Skin of body (tissue), 2 donors: Measurements from ENCODE around the gene ZNFX1. TPM values are rescaled to one million over a fixed set of nuclear protein-coding genes. Genes with fewer than 3 reads are reported as not detected.
"Not testable (repeated sequence)": the region's sequence is repeated elsewhere in the genome, so short reads cannot be mapped to it uniquely, and the experiment has no call there.

Experiments used
- DNase-seq: peaks from one replicate; lab custom pipeline; 2025; lab: John Stamatoyannopoulos, UW
- total RNA-seq: library from RNA; depleted of rRNA; stranded (reverse); fragments of >200 nt; gene quantifications from one replicate; pipeline ENCODE4 v1.2.3, GENCODE V29; 2014

Gene ZNFX1
- total RNA-seq = 19.1 TPM

DNA sequence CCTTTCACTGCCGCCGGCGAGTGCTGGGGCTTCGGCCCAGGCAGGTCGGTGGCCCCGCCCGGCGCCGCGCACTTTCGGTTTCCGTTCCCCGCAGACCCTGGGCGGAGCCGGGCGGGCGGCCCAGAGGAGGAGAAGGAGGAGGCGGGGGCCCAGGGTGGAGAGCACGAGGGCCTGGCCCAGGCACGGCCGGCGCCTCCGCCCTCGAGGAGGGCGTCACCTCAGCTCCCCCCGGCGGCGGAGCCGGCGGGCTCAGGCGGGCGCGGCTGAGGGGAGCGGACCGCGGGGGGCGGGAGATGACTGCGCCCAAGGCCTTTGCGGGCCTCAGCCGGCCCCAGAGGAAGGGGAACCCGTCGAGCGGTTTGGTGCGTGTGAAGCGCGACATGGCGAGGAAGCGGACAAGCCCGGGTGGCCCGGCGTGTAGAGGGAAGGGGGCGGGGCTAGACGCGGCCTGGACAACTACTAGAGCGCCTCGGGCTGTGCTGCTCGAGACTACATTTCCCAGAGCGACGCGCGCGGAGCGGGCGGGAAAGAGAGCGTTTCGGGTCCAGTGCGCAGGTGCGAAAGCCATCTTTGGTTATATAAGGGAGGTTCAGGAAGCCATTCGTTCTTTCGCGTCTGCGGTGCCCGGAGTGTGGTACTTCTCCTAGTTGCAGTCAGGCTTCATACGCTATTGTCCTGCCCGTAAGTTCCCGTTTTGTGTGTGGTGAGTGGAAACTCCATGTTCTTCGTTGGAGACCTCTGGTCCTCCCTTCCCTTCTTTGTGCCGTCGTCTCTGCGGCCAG, at the start of gene ZNFX1:
TSS of gene ZNFX1 (minus strand) at position 22 of the 782 bp plus-strand sequence. CDS start 2,218 bp downstream, outside the sequence.
- peak; percentile 98 for DNase-seq

- DNase-seq = peak; percentile 87
Observed at GRCh38 chr20:49326026-49326425, 48.2 kb upstream of the ZNFX1 start.

DNA sequence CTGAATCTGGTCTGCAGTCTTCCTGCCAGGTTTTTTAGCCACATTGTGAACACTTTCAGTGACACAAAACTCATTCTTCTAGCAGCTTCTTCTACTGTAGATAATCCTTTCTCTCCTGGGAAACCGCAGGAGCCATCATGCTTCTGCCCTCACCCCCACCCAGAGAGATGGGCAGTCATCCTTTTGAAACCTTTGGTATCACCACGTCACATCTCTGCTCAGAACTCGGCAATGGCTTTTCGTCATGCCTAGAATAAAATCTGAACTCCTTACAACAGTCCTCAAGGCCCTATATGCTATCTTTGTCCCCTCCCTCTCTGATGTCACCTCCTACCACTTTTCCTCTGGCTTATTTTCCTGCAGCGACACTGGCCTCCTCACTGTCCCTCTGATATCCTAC, 46.4 kb upstream of the ZNFX1 start:
- DNase-seq = no peak

- peak; percentile 61 for DNase-seq
Observed at GRCh38 chr20:49323622-49324238, 45.9 kb upstream of the ZNFX1 start.

DNA sequence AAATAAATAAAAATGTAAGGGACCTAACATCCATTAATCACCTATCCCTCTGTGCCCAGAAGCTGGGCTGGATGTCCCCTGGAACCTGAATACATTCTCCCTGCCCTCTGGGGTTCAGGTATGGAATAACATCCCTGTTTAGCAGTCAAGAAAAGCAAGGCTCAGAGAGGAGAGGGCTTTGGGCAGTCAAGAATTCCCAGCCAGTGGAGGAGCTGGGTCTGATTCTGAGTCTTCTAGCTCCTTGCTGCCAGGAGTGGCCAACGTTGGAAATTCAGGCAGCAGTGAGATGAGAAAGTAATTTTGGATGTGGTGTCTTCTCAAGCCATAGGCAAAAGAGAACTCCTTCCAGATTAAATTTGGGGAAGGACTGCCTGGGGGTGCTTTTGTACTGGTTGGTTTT, 42.6 kb upstream of the ZNFX1 start:
- DNase-seq = no peak

- DNase-seq = no peak
Observed at GRCh38 chr20:49319208-49319809, 41.5 kb upstream of the ZNFX1 start.

DNA sequence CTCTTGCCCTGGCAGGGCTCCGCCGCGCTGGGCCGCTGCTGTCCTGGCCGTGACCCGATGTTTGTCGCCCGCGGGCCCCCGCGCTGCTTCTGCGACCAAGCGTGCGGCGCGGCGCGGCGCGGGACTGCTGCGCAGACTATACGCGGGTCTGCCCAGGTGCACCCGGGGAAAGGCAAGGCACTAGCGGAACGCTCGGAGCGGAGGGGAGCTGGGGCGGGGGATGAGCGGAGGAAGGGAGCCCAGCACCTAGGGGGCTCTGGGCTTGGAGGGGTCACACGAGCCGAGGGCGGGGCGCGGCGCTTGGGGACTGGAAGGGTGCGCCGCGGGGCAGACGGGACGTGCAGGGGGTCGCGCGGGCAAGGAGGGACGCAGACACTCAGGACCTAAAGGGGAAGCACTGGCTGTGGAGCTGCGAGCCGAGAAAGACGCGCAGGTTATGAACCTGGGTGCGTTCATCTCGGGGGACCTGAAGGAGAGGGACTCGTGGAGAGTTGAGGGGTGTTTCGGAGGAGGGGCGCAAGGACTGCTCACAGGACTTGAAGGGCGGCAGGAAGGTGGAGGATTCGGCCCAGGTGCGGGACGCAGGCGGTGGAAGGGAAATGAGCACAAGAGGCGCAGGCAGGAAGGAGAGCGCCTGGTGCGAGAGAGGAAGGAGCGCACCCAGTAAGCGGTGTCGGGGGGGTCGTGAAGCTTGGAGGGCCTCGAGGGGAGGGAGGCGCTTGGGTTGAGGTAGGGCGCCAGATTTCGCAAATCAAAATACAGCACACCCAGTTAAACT, 40.8 kb upstream of the ZNFX1 start:
- DNase-seq = no peak

GRCh38 chr20:49318091-49318429, 40.2 kb upstream of the ZNFX1 start:
- no peak for DNase-seq

DNA sequence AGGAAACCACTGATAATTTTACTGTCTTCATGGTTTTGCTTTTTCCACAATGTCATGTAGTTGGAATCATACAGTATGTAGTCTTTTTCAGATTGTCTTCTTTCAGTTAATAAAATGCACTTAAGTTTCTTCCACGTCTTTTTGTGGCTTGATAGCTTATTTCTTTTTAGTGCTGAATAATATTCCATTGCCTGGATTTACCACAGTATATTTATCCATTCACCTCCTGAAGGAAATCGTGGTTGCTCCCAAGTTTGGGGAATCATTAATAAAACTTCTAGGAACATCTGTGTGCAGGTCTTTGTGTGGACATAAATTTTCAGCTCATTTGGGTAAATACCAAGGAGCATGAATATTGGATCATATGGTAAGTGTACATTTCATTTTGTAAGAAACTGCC, 38.8 kb upstream of the ZNFX1 start:
- DNase-seq = no peak

- DNase-seq = no peak
Observed at GRCh38 chr20:49315580-49315979, 37.7 kb upstream of the ZNFX1 start.

- not testable (repeated sequence) for DNase-seq
Observed at GRCh38 chr20:49314052-49314451, 36.2 kb upstream of the ZNFX1 start.

- DNase-seq = no peak
Observed at GRCh38 chr20:49313283-49313682, 35.4 kb upstream of the ZNFX1 start.

- DNase-seq = no peak
Observed at GRCh38 chr20:49312661-49313060, 34.8 kb upstream of the ZNFX1 start.

- no peak for DNase-seq
Observed at GRCh38 chr20:49310705-49311104, 32.8 kb upstream of the ZNFX1 start.

DNA sequence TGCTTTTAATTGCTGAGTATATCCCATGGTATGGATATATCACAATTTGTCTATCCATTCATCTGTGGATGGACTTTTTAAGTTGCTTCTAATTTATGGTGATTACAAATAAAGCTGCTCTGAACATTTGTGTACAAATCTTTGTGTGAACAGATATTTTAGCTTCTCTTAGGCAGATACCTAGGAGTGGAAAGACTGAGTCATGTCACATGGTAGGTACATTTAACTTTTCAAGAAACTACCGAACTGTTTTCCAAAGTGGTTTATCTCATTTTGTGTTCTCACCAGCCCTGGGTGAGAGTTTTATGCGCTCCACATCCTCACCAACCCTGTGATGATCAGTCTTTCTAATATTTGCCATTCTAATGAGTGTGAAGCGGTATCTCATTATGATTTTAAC, 31.0 kb upstream of the ZNFX1 start:
- no peak for DNase-seq

GRCh38 chr20:49306903-49307620, 29.2 kb upstream of the ZNFX1 start:
- no peak for DNase-seq

GRCh38 chr20:49303065-49303552, 25.3 kb upstream of the ZNFX1 start:
- DNase-seq = peak; percentile 80

DNA sequence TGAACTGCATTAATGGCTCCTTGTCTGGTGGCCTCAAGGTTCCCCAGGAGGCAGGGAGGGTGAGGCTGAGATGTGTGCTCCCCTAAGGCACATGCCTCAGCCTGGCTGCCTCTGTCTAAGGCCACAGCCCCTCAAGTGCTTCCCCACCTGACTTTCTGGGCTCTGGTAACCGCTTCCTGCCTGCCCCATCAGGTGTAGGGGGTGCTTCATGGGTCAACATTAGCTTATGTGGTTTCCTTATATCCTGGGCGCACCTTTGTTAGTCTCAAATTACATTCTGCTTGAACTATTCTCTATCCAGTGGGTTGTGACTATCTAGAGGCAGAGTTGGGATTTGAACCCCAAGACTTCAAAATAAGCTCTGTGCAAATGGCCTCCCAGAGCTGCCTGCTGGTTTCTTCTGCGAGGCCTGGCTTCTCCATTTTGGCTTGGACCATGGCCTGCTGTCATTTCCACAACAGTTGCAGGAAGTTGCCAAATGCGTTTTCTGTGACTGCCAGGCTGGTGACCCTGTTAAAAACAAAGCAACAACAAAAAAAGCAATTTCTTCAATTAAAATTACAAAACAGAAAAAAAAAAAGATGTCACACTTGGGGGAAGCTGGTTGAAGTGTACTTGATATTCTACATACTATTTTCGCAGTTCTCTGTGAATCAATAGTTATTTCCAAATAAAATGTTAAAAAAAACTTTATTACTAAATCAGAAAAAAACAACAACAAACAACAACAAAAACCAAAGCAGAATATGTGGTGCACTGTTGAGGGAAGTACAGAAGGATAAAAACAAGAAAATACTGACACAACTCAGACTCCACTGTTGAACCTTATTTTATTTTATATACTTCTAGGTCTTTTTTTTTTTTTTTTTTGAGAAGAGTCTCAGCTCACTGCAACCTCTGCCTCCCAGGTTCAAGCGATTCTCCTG, 20.0 kb upstream of the ZNFX1 start:
- no peak for DNase-seq

DNA sequence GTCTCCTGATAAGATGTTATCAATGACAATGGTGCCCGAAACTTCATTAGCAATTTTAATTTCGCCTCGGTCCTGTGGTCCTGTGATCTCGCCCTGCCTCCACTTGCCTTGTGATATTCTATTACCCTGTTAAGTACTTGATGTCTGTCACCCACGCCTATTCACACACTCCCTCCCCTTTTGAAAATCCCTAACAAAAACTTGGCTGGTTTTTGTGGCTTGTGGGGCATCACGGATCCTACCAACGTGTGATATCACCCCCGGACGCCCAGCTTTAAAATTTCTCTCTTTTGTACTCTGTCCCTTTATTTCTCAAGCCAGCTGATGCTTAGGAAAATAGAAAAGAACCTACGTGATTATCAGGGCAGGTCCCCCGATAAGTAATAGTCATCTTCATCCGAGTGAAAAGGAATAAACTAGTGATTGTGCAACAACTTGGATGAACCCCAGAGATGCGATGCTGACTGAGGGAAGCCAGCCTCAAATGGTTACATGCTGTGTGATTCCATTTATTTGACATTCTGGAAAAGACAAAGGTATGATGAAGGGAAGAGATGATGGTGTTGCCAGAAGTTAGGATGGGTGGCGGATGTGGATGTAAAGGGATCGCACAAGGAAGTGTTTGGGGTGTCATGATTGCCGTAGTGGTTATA, 16.3 kb upstream of the ZNFX1 start:
- not testable (repeated sequence) for DNase-seq

DNA sequence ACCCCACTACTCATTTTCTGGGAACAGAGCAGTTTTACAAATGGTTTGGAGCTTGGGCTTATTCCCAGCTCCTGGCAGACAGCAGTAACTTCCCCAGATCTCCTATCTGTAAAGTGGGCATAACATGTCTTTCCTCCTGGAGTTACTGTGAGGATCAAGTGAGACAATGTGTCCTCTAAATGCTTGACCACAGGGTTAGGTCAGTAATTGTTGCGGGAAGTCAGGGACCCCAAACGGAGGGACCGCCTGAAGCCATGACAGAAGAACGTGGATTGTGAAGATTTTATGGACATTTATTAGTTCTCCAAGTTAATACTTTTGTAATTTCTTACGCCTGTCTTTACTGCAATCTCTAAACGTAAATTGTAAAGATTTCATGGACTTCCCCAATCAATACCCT, 15.3 kb upstream of the ZNFX1 start:
- no peak for DNase-seq
